Muscle layer of duodenum (tissue), 2 donors: ENCODE results near the gene SZRD1.
"Not testable (repeated sequence)": the region's sequence is repeated elsewhere in the genome, so short reads cannot be mapped to it uniquely, and the experiment has no call there.

Experiments
- H3K27ac ChIP-seq: one replicate; pipeline ENCODE4 v1.7.0; 2013; ENCODE audit warnings: mild to moderate bottlenecking, low read length
- H3K27me3 ChIP-seq: one replicate; pipeline ENCODE4 v1.7.0; 2013; ENCODE audit warnings: low read depth, mild to moderate bottlenecking, control low read depth, low read length
- H3K36me3 ChIP-seq, 2 donors: one replicate each; pipeline ENCODE4 v1.7.0; 2013; ENCODE audit warnings: low read length in 2 of 2, control low read depth in 1 of 2, mild to moderate bottlenecking in 1 of 2; ENCODE audit not compliant: insufficient read depth in 2 of 2, control insufficient read depth in 1 of 2
- H3K4me1 ChIP-seq, 2 donors: one replicate each; pipeline ENCODE4 v1.7.0; 2013; ENCODE audit warnings: low read length in 2 of 2, mild to moderate bottlenecking in 2 of 2, control low read depth in 1 of 2, moderate library complexity in 1 of 2; ENCODE audit not compliant: insufficient read depth in 2 of 2, control insufficient read depth in 1 of 2
- H3K4me3 ChIP-seq, 2 donors: one replicate each; pipeline ENCODE4 v1.7.0; 2013; ENCODE audit warnings: low read length in 2 of 2, low read depth in 1 of 2, mild to moderate bottlenecking in 1 of 2
- H3K9me3 ChIP-seq, 2 donors: one replicate each; pipeline ENCODE4 v1.7.0; 2013; ENCODE audit warnings: low read length in 2 of 2, control low read depth in 1 of 2, mild to moderate bottlenecking in 1 of 2; ENCODE audit not compliant: control insufficient read depth in 1 of 2
- donor health status: healthy.

Gene SZRD1, protein sequence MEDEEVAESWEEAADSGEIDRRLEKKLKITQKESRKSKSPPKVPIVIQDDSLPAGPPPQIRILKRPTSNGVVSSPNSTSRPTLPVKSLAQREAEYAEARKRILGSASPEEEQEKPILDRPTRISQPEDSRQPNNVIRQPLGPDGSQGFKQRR

DNA sequence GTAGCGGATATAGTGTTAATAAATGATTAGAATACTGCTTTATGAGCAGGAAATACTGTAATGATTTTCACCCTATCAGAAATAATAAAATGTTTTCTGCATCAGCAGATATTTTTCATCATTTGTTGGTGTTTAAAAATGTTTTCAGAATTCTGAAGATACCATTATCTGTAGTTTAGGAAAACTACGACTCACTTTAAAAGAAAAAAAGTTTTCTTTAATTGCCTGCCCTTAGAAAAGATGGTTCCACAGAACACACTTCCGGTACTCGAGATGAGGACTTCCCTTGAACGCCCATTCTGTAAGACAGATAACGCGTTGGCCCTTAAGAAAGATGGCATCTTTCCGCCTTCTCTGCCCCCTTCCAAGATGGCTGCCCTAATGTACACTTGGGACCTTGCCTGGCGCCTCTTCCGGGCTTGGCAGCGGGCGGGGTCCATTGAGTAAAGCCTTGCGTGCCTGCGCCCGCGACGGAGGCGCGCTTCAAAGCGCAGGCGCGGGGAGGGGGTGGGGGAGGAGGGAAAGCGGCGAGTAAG, at the start of gene SZRD1:
SZRD1 (plus strand) TSS at position 521 of the 536 bp plus-strand sequence. CDS start 16 bp downstream, outside the sequence.
- Histone ChIP-seq H3K27ac (peak within 1 kb of the TSS; percentile 98), H3K36me3 (peaks cover 0 to 7% of the 10 kb centered on the region in 2 donors), H3K9me3 (no peaks in the 10 kb centered on the region), H3K4me1 (peaks cover 7 to 13% of the 10 kb centered on the region in 2 donors), H3K27me3 (no peaks in the 10 kb centered on the region), H3K4me3 (peak within 1 kb of the TSS; percentile 77 to 85)

DNA sequence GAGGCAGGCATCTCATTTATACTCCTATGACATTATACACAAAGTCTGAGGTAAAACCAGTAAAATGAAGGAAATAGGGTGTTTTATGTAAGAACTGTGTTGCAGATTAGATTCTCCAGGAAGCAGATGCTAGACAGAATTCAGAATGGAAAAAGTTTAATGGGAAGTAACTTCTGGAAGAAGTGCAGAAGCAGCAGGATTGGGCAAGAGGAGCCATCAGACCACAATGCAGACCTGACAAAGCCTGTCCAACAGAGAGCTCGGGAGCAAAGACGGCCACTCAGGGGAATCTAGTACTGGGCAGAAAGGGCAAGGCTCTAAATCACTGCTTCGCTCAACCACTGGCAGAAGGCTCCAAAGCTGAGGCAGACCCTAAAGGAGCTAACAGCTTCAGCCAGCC, 48.5 kb upstream of the SZRD1 start:
- H3K4me1 ChIP-seq = peaks cover 8 to 16% of the 10 kb centered on the region in 2 donors
- H3K4me3 ChIP-seq = no peak overlapping the region

GRCh38 chr1:16321176-16321867, 45.7 kb upstream of the SZRD1 start:
- H3K27me3 ChIP-seq = no peaks in the 10 kb centered on the region
- no peaks in the 10 kb centered on the region for H3K36me3 ChIP-seq
- no peak overlapping the region for H3K27ac ChIP-seq
- H3K9me3 ChIP-seq = no peaks in the 10 kb centered on the region
- peaks cover 8 to 18% of the 10 kb centered on the region in 2 donors for H3K4me1 ChIP-seq
- no peak overlapping the region for H3K4me3 ChIP-seq

More for the DNA sequence above, 48.5 kb upstream of the SZRD1 start:
- Histone ChIP-seq H3K36me3 (peaks cover 6 to 11% of the 10 kb centered on the region in 2 donors), H3K27ac (no peak overlapping the region), H3K27me3 (no peaks in the 10 kb centered on the region), H3K9me3 (no peaks in the 10 kb centered on the region)

DNA sequence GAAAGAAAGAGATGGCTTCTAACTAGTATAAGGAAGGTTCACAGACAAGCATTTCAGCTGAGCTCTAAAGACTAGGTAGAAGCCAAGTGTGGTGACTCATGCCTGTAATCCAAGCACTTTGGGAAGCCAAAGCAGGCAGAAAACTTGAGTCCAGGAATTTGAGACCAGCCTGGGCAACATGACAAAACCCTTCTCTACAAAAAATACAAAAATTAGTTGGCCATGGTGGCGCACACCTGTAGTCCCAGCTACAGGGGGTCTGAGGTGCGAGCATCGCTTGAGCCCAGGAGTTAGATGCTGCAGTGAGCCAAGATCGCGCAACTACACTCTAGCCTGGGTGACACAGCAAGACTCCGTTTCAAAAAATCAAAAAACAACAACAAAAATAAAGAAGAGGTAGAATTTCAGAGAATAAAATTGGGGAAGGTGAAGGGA, 42.6 kb upstream of the SZRD1 start:
- Histone ChIP-seq H3K27ac (no peak overlapping the region), H3K4me3 (no peak overlapping the region), H3K9me3 (no peaks in the 10 kb centered on the region), H3K36me3 (peaks cover 0 to 5% of the 10 kb centered on the region in 2 donors), H3K4me1 (peaks cover 3 to 13% of the 10 kb centered on the region in 2 donors), H3K27me3 (no peaks in the 10 kb centered on the region)

- peaks cover 0 to 13% of the 10 kb centered on the region in 2 donors for H3K4me1 ChIP-seq
- no peaks in the 10 kb centered on the region for H3K27me3 ChIP-seq
- H3K36me3 ChIP-seq = peaks cover 0 to 5% of the 10 kb centered on the region in 2 donors
- H3K4me3 ChIP-seq = no peak overlapping the region
- H3K9me3 ChIP-seq = no peaks in the 10 kb centered on the region
- H3K27ac ChIP-seq = no peak overlapping the region
Observed at GRCh38 chr1:16326833-16327404, 40.1 kb upstream of the SZRD1 start.

DNA sequence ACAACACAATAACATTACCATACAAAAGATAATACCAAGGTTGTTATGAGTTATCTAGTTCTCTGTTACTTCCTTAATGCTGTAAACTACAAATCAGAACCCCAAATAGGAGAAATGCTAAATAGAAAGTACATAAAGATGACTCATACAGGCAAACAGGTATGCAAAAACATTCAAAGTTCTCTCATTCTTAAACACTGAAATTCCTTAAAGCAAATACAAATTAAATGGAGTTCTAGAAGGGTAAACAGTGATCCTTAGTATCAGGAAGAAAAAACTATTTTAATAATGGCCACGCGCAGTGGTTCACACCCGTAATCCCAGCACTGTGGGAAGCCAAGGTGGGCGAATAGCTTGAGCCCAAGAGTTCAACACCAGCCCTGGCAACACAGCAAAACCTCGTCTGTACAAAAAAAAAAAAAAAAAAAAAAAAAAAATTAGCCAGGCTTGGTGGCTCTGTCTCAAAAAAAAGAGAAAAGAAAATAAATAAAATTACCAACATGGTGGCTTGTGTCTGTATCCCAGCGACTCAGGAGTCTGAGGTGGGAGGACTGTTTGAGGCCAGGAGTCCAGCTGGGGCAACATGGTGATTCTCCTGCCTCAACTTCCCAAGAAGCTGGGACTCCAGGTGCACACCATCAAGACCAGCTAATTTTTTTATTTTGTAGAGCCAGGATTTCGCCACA, 32.2 kb upstream of the SZRD1 start:
- no peaks in the 10 kb centered on the region for H3K27me3 ChIP-seq
- H3K4me3 ChIP-seq = no peak overlapping the region
- no peaks in the 10 kb centered on the region for H3K9me3 ChIP-seq
- H3K4me1 ChIP-seq = no peaks in the 10 kb centered on the region
- H3K36me3 ChIP-seq = no peaks in the 10 kb centered on the region
- no peak overlapping the region for H3K27ac ChIP-seq

DNA sequence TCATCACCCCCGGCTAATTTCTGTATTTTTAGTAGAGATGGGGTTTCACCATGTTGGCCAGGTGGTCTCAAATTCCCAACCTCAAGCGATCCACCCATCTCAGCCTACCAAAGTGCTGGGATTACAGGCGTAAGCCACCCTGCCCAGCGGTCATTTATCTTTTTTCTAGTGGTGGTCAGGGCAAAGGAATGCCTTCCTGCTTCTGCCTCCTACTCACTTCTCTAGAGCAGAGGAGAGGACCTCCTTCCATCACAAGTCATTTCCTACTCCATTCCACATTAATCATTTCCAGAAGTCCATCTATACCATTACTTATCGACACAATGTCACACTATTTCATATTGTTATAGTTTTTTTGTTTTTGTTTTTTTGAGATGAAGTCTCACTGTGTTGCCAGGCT, 28.1 kb upstream of the SZRD1 start:
- no peak overlapping the region for H3K27ac ChIP-seq
- H3K36me3 ChIP-seq = no peaks in the 10 kb centered on the region
- H3K4me1 ChIP-seq = no peaks in the 10 kb centered on the region
- no peaks in the 10 kb centered on the region for H3K27me3 ChIP-seq
- H3K4me3 ChIP-seq = no peak overlapping the region
- no peaks in the 10 kb centered on the region for H3K9me3 ChIP-seq

DNA sequence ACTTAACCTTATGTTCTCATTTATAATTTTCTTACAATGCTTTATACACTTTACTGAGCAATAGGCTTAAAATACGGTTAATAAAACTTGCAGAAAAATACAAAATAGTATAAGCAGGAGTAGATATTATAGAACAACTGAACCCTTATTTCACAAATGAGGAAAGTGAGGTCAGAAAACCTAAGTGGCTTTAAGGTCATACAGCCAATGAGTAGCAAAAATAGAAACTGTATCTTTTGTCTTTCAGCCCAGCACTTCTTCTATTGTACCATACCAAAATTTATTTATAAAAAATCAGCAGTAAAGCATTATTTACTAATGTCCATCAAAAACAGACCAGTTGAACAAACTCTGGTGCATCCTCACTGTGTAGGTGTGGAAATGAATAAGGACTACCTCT, 26.4 kb upstream of the SZRD1 start:
- Histone ChIP-seq H3K9me3 (no peaks in the 10 kb centered on the region), H3K36me3 (no peaks in the 10 kb centered on the region), H3K27ac (no peak overlapping the region), H3K4me1 (no peaks in the 10 kb centered on the region), H3K4me3 (no peak overlapping the region), H3K27me3 (no peaks in the 10 kb centered on the region)

GRCh38 chr1:16342331-16343062, 24.5 kb upstream of the SZRD1 start:
- Histone ChIP-seq H3K4me1 (no peaks in the 10 kb centered on the region), H3K36me3 (no peaks in the 10 kb centered on the region), H3K9me3 (no peaks in the 10 kb centered on the region), H3K4me3 (no peak overlapping the region), H3K27me3 (no peaks in the 10 kb centered on the region), H3K27ac (no peak overlapping the region)

DNA sequence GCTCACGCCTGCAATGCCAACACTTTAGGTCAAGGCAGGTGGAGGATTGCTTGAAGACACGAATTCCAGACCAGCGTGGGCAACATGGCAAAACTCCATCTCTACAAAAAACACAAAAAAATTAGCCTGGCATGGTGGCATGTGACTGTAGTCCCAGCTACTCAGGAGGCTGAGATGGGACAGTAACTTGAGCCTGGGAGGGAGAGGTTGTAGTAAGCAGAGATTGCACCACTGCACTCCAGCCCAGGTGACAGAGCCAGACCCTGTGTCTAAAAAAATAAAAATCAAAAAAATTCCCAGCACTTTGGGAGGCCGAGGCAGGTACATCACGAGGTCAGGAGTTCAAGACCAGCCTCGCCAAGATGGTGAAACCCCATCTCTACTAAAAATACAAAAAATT, 23.8 kb upstream of the SZRD1 start:
- not testable (repeated sequence) for H3K36me3 ChIP-seq, H3K27ac ChIP-seq, H3K27me3 ChIP-seq, H3K4me1 ChIP-seq, H3K4me3 ChIP-seq, H3K9me3 ChIP-seq
